Measurements from ENCODE around the gene TMTC3.
A peak's percentile ranks its signal among the peaks of the same experiment; 100 is the strongest.

Gene TMTC3

DNA sequence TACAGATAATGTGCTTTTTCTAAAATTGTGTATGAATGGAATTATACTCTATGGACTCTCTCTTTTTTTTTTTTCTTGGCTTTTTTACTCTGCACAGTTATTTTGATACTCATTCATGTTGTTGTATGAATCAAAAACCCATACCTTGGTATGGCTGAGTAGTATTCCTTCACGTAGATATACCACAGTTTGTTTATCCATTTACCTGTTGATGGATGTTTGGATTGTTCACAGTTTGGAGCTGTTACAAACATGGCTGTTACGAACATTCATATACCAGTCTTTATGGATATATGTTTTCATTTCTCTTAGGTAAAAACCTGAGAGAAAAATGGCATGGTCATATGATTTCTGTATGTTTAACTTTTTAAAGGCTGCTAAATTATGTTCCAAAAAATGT lies 43.2 kb downstream of the TMTC3 start:
- H3K9me3 ChIP-seq (ENCODE audit: severe bottlenecking): no peaks in the 10 kb centered on the region
- no peak overlapping the region for H3K4me3 ChIP-seq (ENCODE audit: severe bottlenecking)
- H3K4me1 ChIP-seq (ENCODE audit: insufficient read depth, poor library complexity, severe bottlenecking): peaks cover 15% of the 10 kb centered on the region
- TF ChIP-seq, protein P1, sequence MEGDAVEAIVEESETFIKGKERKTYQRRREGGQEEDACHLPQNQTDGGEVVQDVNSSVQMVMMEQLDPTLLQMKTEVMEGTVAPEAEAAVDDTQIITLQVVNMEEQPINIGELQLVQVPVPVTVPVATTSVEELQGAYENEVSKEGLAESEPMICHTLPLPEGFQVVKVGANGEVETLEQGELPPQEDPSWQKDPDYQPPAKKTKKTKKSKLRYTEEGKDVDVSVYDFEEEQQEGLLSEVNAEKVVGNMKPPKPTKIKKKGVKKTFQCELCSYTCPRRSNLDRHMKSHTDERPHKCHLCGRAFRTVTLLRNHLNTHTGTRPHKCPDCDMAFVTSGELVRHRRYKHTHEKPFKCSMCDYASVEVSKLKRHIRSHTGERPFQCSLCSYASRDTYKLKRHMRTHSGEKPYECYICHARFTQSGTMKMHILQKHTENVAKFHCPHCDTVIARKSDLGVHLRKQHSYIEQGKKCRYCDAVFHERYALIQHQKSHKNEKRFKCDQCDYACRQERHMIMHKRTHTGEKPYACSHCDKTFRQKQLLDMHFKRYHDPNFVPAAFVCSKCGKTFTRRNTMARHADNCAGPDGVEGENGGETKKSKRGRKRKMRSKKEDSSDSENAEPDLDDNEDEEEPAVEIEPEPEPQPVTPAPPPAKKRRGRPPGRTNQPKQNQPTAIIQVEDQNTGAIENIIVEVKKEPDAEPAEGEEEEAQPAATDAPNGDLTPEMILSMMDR (IDR thresholded peaks at IDR 0.05; ENCODE audit: poor library complexity, severe bottlenecking): no peak
- no peaks in the 10 kb centered on the region for H3K27me3 ChIP-seq (ENCODE audit: insufficient read depth, poor library complexity, severe bottlenecking)
- H3K27ac ChIP-seq (ENCODE audit: poor library complexity, severe bottlenecking): peak overlapping the region; percentile 29
- peaks cover 16% of the 10 kb centered on the region for H3K36me3 ChIP-seq (ENCODE audit: low read depth)
- DNase-seq (ENCODE audit: low spot score) (no peak), ATAC-seq (ENCODE audit: low read depth) (no peak)

DNA sequence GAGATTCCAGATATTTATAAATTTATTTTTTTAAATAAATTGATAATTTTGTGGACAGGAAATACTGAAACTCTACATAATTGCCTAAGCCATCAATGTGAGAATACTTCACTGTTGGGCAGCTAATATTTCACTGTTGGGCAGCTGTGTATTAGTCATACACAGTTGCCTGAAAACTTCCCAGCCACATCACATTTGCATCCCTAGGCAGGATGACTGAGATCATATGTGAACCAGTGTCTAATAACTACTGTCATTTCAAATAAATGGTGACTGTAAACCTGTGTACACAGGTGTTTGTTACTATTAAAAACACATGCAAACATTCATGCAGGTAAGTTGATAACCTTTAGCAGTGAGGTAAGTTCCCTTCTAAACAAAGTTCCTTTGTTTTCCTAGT lies 43.9 kb downstream of the TMTC3 start:
- peak; percentile 96 for ATAC-seq (ENCODE audit: low read depth)
- Histone ChIP-seq H3K4me1 (ENCODE audit: insufficient read depth, poor library complexity, severe bottlenecking) (peaks cover 15% of the 10 kb centered on the region), H3K36me3 (ENCODE audit: low read depth) (peaks cover 17% of the 10 kb centered on the region), H3K9me3 (ENCODE audit: severe bottlenecking) (no peaks in the 10 kb centered on the region), H3K27ac (ENCODE audit: poor library complexity, severe bottlenecking) (peak overlapping the region; percentile 29), H3K4me3 (ENCODE audit: severe bottlenecking) (no peak overlapping the region), H3K27me3 (ENCODE audit: insufficient read depth, poor library complexity, severe bottlenecking) (no peaks in the 10 kb centered on the region)
- DNase-seq (ENCODE audit: low spot score): no peak
- TF ChIP-seq, protein P1 (IDR thresholded peaks at IDR 0.05; ENCODE audit: poor library complexity, severe bottlenecking): no peak

DNA sequence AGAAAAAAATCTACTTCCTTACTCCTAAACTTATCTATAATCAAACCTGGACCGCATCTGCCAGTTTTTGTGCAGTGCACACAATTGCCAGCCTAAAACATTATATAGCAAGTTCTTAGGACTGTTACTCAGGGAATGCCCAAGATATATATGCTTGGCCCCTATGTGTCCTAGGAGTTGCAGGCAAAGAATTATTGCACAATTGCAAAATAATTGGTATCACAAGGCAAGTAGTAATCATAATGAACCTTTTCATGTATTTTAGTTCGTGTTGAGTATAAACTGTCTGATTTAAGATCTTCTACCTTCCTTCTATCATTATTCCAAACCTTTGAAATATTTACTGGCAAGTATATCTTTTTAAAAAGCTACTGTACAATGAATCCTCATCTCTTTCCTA lies 45.5 kb downstream of the TMTC3 start:
- H3K36me3 ChIP-seq (ENCODE audit: low read depth): peaks cover 23% of the 10 kb centered on the region
- no peak overlapping the region for H3K4me3 ChIP-seq (ENCODE audit: severe bottlenecking)
- TF ChIP-seq, protein P1 (IDR thresholded peaks at IDR 0.05; ENCODE audit: poor library complexity, severe bottlenecking): no peak
- no peaks in the 10 kb centered on the region for H3K27me3 ChIP-seq (ENCODE audit: insufficient read depth, poor library complexity, severe bottlenecking)
- ATAC-seq (ENCODE audit: low read depth): no peak
- DNase-seq (ENCODE audit: low spot score): no peak
- H3K27ac ChIP-seq (ENCODE audit: poor library complexity, severe bottlenecking): peak overlapping the region; percentile 54
- peaks cover 15% of the 10 kb centered on the region for H3K4me1 ChIP-seq (ENCODE audit: insufficient read depth, poor library complexity, severe bottlenecking)
- H3K9me3 ChIP-seq (ENCODE audit: severe bottlenecking): no peaks in the 10 kb centered on the region

DNA sequence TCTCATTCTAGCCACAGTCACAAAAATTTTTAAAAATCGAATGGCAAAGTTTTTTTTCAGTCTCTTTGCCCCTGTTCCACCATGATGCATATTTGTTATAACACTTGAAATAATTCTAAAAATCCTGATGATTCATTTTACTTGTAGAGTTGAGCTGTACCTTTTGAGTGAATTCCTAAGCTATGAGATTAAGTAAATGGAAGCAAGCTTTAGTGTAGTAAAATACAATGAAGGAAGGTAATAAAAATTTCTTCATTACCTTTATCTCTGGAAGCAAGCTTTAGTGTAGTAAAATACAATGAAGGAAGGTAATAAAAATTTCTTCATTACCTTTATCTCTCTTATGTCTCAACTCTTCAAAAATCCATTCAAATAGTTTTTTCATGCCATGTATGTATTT lies 46.1 kb downstream of the TMTC3 start:
- no peaks in the 10 kb centered on the region for H3K27me3 ChIP-seq (ENCODE audit: insufficient read depth, poor library complexity, severe bottlenecking)
- TF ChIP-seq, protein P1 (IDR thresholded peaks at IDR 0.05; ENCODE audit: poor library complexity, severe bottlenecking): no peak
- DNase-seq (ENCODE audit: low spot score): no peak
- H3K27ac ChIP-seq (ENCODE audit: poor library complexity, severe bottlenecking): peak overlapping the region; percentile 54
- H3K4me3 ChIP-seq (ENCODE audit: severe bottlenecking): no peak overlapping the region
- H3K4me1 ChIP-seq (ENCODE audit: insufficient read depth, poor library complexity, severe bottlenecking): peaks cover 15% of the 10 kb centered on the region
- H3K36me3 ChIP-seq (ENCODE audit: low read depth): peaks cover 29% of the 10 kb centered on the region
- H3K9me3 ChIP-seq (ENCODE audit: severe bottlenecking): no peaks in the 10 kb centered on the region
- peak; percentile 85 for ATAC-seq (ENCODE audit: low read depth)

DNA sequence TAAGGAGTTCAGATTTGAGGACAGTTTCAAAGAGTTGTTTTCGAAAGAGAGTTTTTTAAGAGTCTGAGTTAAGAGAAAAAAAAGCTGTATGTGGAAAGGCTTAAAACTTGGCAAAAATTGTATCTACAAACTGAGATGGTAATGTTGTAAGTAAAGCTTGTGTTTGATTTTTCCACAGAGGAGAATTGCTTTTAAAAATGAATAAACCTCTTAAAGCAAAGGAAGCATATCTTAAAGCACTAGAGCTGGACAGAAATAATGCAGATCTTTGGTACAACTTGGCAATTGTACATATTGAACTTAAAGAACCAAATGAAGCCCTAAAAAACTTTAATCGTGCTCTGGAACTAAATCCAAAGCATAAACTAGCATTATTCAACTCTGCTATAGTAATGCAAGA lies 50.3 kb downstream of the TMTC3 start:
- no peaks in the 10 kb centered on the region for H3K27me3 ChIP-seq (ENCODE audit: insufficient read depth, poor library complexity, severe bottlenecking)
- peaks cover 11% of the 10 kb centered on the region for H3K4me1 ChIP-seq (ENCODE audit: insufficient read depth, poor library complexity, severe bottlenecking)
- no peak overlapping the region for H3K27ac ChIP-seq (ENCODE audit: poor library complexity, severe bottlenecking)
- no peak overlapping the region for H3K4me3 ChIP-seq (ENCODE audit: severe bottlenecking)
- DNase-seq (ENCODE audit: low spot score): no peak
- TF ChIP-seq, protein P1 (IDR thresholded peaks at IDR 0.05; ENCODE audit: poor library complexity, severe bottlenecking): no peak
- peaks cover 52% of the 10 kb centered on the region for H3K36me3 ChIP-seq (ENCODE audit: low read depth)
- H3K9me3 ChIP-seq (ENCODE audit: severe bottlenecking): no peaks in the 10 kb centered on the region
- no peak for ATAC-seq (ENCODE audit: low read depth)
